OCI-LY1 (cell line): ENCODE data around the gene MYBPC3.

ENCODE experiments used
- H2AFZ ChIP-seq: fragments of 200-600 bp; sonication (generic), shearing (Covaris generic); 2 replicates; pipeline ENCODE4 v1.6.0; 2014; ENCODE audit warnings: antibody characterized with exemption, mild to moderate bottlenecking, low read length
- H3F3A ChIP-seq: fragments of 200-600 bp; sonication (generic), shearing (Covaris generic); 2 replicates; pipeline ENCODE4 v1.6.0; 2014; ENCODE audit warnings: mild to moderate bottlenecking, antibody characterized with exemption, low read length, moderate library complexity; ENCODE audit not compliant: insufficient read depth
- H3K27ac ChIP-seq: fragments of 200-600 bp; sonication (generic); 2 replicates; pipeline ENCODE4 v1.5.1; 2014; ENCODE audit warnings: low read length, mixed run types, mild to moderate bottlenecking, low read depth; ENCODE audit not compliant: poor library complexity, severe bottlenecking
- H3K27me3 ChIP-seq: fragments of 200-600 bp; sonication (generic); 2 replicates; pipeline ENCODE4 v1.6.0; 2014; ENCODE audit warnings: antibody characterized with exemption, mild to moderate bottlenecking, low read length, moderate library complexity; ENCODE audit not compliant: insufficient read depth
- H3K36me3 ChIP-seq: fragments of 200-600 bp; sonication (generic); 2 replicates; pipeline ENCODE4 v1.6.1; 2014; ENCODE audit warnings: mild to moderate bottlenecking, antibody characterized with exemption, low read length, moderate library complexity, mixed read lengths; ENCODE audit not compliant: insufficient read depth
- H3K4me1 ChIP-seq: fragments of 200-600 bp; sonication (generic); 2 replicates; pipeline ENCODE4 v1.5.1; 2014; ENCODE audit warnings: mild to moderate bottlenecking, low read length, moderate library complexity; ENCODE audit not compliant: insufficient read depth, severe bottlenecking
- H3K4me2 ChIP-seq: fragments of 200-600 bp; sonication (generic), shearing (Covaris generic); 2 replicates; pipeline ENCODE4 v1.6.1; 2014; ENCODE audit warnings: low read length
- H3K4me3 ChIP-seq: fragments of 200-600 bp; sonication (generic); 2 replicates; pipeline ENCODE4 v1.5.1; 2014; ENCODE audit warnings: low read length, low read depth, mild to moderate bottlenecking, mixed read lengths; ENCODE audit not compliant: poor library complexity, severe bottlenecking
- H3K79me2 ChIP-seq: fragments of 200-600 bp; shearing (Covaris generic); 2 replicates; pipeline ENCODE4 v1.6.1; 2016; ENCODE audit warnings: mixed run types, low read length, mixed read lengths; ENCODE audit not compliant: insufficient read depth
- H3K9ac ChIP-seq: fragments of 200-600 bp; sonication (generic), shearing (Covaris generic); 2 replicates; pipeline ENCODE4 v1.6.1; 2014; ENCODE audit warnings: mild to moderate bottlenecking, low read length, mixed read lengths
- H3K9me2 ChIP-seq: fragments of 200-600 bp; sonication (generic), shearing (Covaris generic); 2 replicates; pipeline ENCODE4 v1.6.1; 2014; ENCODE audit warnings: low read depth, mild to moderate bottlenecking, low read length, mixed read lengths
- H3K9me3 ChIP-seq: fragments of 200-600 bp; shearing (Covaris generic); 2 replicates; pipeline ENCODE4 v1.6.1; 2014; ENCODE audit warnings: low read length, mixed read lengths
- H4K20me1 ChIP-seq: fragments of 200-600 bp; sonication (generic), shearing (Covaris generic); 2 replicates; pipeline ENCODE4 v1.6.0; 2016; ENCODE audit warnings: mild to moderate bottlenecking, low read length; ENCODE audit not compliant: insufficient read depth
- EZH2 ChIP-seq: fragments of 200-600 bp; sonication (generic), shearing (Covaris generic); IDR thresholded peaks from 2 replicates; pipeline ENCODE4 v1.8.0; 2017; ENCODE audit warnings: borderline replicate concordance, mixed run types, mild to moderate bottlenecking, antibody characterized with exemption, low read length, moderate library complexity, mixed read lengths
- TF ChIP-seq, protein P1 (sequence below): fragments of 200-600 bp; sonication (generic), shearing (Covaris generic); IDR thresholded peaks from 2 replicates; pipeline ENCODE4 v1.5.1; 2017; ENCODE audit warnings: mild to moderate bottlenecking, antibody characterized with exemption, low read length, moderate library complexity, mixed read lengths

Gene MYBPC3

DNA sequence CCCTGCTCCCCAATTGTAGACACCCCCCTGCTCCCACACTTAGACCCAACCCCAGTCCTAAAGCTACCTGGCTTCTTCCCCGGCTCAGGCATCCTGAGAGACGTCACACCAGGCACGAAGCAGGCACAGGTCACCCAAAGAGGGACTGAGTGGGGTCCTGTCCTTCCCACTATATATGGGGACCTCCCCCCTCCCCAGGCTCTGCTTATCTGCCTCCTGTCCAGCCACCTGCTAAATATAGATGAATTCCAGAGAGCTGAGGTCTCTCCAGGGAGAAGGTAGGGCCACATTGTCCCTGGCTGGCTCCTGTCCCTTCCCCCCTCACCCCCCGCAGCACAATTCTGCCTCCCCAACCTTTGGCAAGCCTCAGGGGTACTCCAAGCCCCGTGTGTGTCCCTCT is at the start of gene MYBPC3:
TSS of gene MYBPC3 (minus strand) at position 147 of the 400 bp plus-strand sequence. CDS start at position 92, 55 bp downstream.
- no peak within 1 kb of the TSS for H2AFZ ChIP-seq
- H3K4me3 ChIP-seq: no peak within 1 kb of the TSS
- H3K4me2 ChIP-seq: no peak within 1 kb of the TSS
- H3K4me1 ChIP-seq: no peaks in the 10 kb centered on the region
- H3K9ac ChIP-seq: no peak within 1 kb of the TSS
- no peaks in the 10 kb centered on the region; the same call in 1 of the 2 replicates for H3K36me3 ChIP-seq
- no peaks in the 10 kb centered on the region for H3F3A ChIP-seq
- H3K27me3 ChIP-seq: no peaks in the 10 kb centered on the region
- no peak within 1 kb of the TSS for H3K27ac ChIP-seq
- TF ChIP-seq, protein P1, sequence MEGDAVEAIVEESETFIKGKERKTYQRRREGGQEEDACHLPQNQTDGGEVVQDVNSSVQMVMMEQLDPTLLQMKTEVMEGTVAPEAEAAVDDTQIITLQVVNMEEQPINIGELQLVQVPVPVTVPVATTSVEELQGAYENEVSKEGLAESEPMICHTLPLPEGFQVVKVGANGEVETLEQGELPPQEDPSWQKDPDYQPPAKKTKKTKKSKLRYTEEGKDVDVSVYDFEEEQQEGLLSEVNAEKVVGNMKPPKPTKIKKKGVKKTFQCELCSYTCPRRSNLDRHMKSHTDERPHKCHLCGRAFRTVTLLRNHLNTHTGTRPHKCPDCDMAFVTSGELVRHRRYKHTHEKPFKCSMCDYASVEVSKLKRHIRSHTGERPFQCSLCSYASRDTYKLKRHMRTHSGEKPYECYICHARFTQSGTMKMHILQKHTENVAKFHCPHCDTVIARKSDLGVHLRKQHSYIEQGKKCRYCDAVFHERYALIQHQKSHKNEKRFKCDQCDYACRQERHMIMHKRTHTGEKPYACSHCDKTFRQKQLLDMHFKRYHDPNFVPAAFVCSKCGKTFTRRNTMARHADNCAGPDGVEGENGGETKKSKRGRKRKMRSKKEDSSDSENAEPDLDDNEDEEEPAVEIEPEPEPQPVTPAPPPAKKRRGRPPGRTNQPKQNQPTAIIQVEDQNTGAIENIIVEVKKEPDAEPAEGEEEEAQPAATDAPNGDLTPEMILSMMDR: no peak
- TF ChIP-seq EZH2: no peak
- no peaks in the 10 kb centered on the region for H3K79me2 ChIP-seq
- H3K9me2 ChIP-seq: no peaks in the 10 kb centered on the region
- no peaks in the 10 kb centered on the region for H4K20me1 ChIP-seq
- no peaks in the 10 kb centered on the region for H3K9me3 ChIP-seq

DNA sequence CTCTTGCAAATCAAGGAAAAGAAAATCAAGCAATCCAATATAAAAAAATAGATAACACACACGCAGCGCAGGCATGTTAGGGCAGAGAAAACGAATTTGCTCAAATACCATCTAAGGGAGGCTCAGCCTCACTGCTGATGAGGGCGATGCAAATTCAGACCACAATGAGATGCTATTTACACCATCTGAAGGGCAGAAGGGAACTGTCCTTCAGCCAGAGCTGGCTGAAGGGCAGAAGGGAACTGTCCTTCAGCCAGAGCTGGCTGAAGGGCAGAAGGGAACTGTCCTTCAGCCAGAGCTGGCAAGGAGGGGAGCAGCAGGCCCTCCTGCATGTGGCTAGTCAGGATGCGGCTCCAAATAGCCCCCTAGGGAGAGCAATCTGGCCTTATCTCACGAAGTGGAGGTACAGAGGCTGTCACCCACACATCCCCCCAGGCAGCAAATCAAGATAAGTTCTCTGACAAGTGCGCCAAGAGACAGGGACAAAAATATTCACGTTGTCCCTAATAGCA is 48.3 kb upstream of the MYBPC3 start:
- Histone ChIP-seq H3K9ac (peak overlapping the region; percentile 78), H3F3A (0 out of 2 replicates have a peak, but pooled peaks cover 7% of the 10 kb centered on the region), H3K9me2 (no peaks in the 10 kb centered on the region), H3K9me3 (no peaks in the 10 kb centered on the region), H3K36me3 (no peaks in the 10 kb centered on the region), H3K4me2 (peak overlapping the region; percentile 79), H2AFZ (no peak overlapping the region), H3K79me2 (no peaks in the 10 kb centered on the region), H4K20me1 (no peaks in the 10 kb centered on the region), H3K27me3 (no peaks in the 10 kb centered on the region), H3K4me1 (peaks cover 53% of the 10 kb centered on the region), H3K4me3 (peak overlapping the region; percentile 64), H3K27ac (peak overlapping the region; percentile 99)
- TF ChIP-seq, protein P1: no peak

DNA sequence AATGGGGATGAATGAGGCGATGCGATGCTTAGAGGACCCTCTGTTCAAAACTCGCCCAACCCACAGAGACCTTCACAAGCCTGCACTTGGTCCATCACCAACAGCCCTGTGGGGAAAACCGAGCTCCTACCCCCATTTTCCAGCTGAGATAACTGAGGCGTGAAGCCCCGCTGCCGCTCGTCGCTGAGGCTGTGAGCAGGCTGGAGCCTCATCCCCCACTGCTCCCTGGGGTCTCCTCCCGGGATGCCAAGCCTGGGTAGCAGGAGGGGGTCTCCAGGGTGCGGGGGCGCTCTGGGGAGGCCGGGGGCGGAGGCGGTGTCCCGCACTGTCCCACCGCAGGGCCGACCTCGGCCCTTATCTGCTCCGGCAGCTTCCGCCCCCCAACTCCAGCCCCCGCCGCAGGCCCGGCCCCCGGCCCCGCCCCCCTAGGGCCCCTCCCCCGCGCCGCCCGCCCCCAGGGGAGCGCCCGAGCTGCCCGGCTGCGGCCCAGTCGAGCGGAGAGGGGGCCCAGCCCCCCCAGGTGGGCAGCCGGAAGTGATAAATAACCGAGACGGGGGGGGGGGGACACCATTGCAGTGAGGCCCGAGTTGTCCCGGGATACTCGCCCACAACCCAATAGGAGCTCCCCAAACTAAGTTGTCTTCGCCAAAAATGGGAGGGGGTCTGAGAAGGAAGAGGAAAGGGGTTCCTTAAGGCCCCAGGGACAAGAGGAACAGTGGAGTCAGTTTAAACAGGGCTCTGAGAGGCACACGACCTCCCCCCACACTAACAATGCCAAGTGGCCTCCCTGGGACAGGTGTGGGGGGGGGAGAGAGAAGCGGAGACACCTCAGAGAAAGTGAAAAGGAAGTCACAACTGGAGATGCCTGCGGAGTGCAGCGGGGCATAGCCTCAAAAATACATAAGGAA is 47.6 kb upstream of the MYBPC3 start:
- H3K27me3 ChIP-seq: no peaks in the 10 kb centered on the region
- H4K20me1 ChIP-seq: no peaks in the 10 kb centered on the region
- 0 out of 2 replicates have a peak, but pooled peaks cover 7% of the 10 kb centered on the region for H3F3A ChIP-seq
- no peak for TF ChIP-seq EZH2
- TF ChIP-seq, protein P1: no peak
- H3K9me2 ChIP-seq: no peaks in the 10 kb centered on the region
- peak overlapping the region; percentile 99 for H3K27ac ChIP-seq
- peak overlapping the region; percentile 79 for H3K4me2 ChIP-seq
- no peak overlapping the region for H2AFZ ChIP-seq
- peak overlapping the region; percentile 78 for H3K9ac ChIP-seq
- H3K36me3 ChIP-seq: no peaks in the 10 kb centered on the region
- H3K4me1 ChIP-seq: peaks cover 60% of the 10 kb centered on the region
- H3K79me2 ChIP-seq: no peaks in the 10 kb centered on the region
- H3K4me3 ChIP-seq: peak overlapping the region; percentile 64
- no peaks in the 10 kb centered on the region for H3K9me3 ChIP-seq
